Endothelial cell of umbilical vein (primary cell): ENCODE data around the gene TEX44. TPM values are rescaled to one million over a fixed set of nuclear protein-coding genes. Genes with fewer than 3 reads are reported as not detected.

Source experiments
- BruUV-seq: library from RNA; stranded (reverse); fragments of 400-500 nt; replicated peaks from 2 replicates; lab custom pipeline; 2021; lab: Mats Ljungman, UMichigan
- CTCF ChIA-PET: fragments of 300-600, 350-600 bp; sonication (Branson Sonifier 250); formaldehyde crosslinking; loops from one replicate; lab custom pipeline; 2021; ENCODE audit warnings: antibody characterized with exemption, inconsistent platforms; lab: Charles Lee
- POLR2A ChIA-PET: fragments of 300-600, 350-600 bp; sonication (Branson Sonifier 250); formaldehyde crosslinking; loops from one replicate; lab custom pipeline; 2021; ENCODE audit warnings: antibody characterized with exemption, inconsistent platforms; lab: Charles Lee
- DNase-seq: peaks from one replicate; pipeline ENCODE4 v3.0.0-alpha.2; 2011; ENCODE audit warnings: low read depth, low spot score
- FAIRE-seq: peaks from 2 replicates; lab custom pipeline; 2011; peaks lifted over from hg19 to GRCh38; lab: Jason Lieb, UNC
- H2AFZ ChIP-seq: 2 replicates; pipeline ENCODE4 v1.6.0; 2012; ENCODE audit warnings: low read depth, low read length, control low read depth, inconsistent platforms
- H3K27ac ChIP-seq: 2 replicates; pipeline ENCODE4 v1.5.1; 2011; ENCODE audit warnings: low read depth, mild to moderate bottlenecking, control low read depth, low read length, moderate library complexity; ENCODE audit not compliant: insufficient read depth
- H3K27me3 ChIP-seq, 2 experiments: 2 replicates each; pipeline versions ENCODE4 v1.6.0 to v1.6.1; 2011; ENCODE audit warnings: low read length in 2 of 2, mixed read lengths in 1 of 2; ENCODE audit not compliant: control insufficient read depth in 2 of 2, insufficient read depth in 2 of 2
- H3K36me3 ChIP-seq, 2 experiments: 2 replicates in 1 of 2; 3 replicates in 1 of 2; pipeline ENCODE4 v1.5.1; 2011; ENCODE audit warnings: low read length in 2 of 2, mild to moderate bottlenecking in 1 of 2, moderate library complexity in 1 of 2; ENCODE audit not compliant: control insufficient read depth in 2 of 2, insufficient read depth in 2 of 2; ENCODE audit errors: extremely low read depth in 1 of 2
- H3K4me1 ChIP-seq: 3 replicates; pipeline ENCODE4 v1.5.1; 2011; ENCODE audit warnings: mild to moderate bottlenecking, low read length; ENCODE audit not compliant: control insufficient read depth, insufficient read depth; ENCODE audit errors: extremely low read depth
- H3K4me2 ChIP-seq: 2 replicates; pipeline ENCODE4 v1.6.1; 2011; ENCODE audit warnings: low read length, control low read depth, mixed read lengths; ENCODE audit not compliant: insufficient read depth
- H3K4me3 ChIP-seq, 3 experiments: fragments of 200-600 bp in 1 of 3; sonication (generic), shearing (Covaris generic) in 1 of 3; replicated peaks in 1 of 3; 2 replicates each; pipeline ENCODE4 v1.5.1; 2011 to 2016; ENCODE audit warnings: control low read depth in 3 of 3, low read length in 3 of 3, mild to moderate bottlenecking in 2 of 3, inconsistent platforms in 1 of 3, low read depth in 1 of 3, moderate library complexity in 1 of 3; ENCODE audit not compliant: insufficient read depth in 1 of 3
- H3K79me2 ChIP-seq: 2 replicates; pipeline ENCODE4 v1.6.0; 2012; ENCODE audit warnings: low read length, inconsistent platforms; ENCODE audit not compliant: control insufficient read depth, insufficient read depth
- H3K9ac ChIP-seq: replicated peaks from 2 replicates; pipeline ENCODE3; 2011; ENCODE audit warnings: low read length, control low read depth; ENCODE audit not compliant: insufficient read depth; ENCODE audit errors: extremely low read depth
- H3K9me1 ChIP-seq: replicated peaks from 3 replicates; pipeline ENCODE4 v1.6.0; 2011; ENCODE audit warnings: mild to moderate bottlenecking, low read length; ENCODE audit not compliant: control insufficient read depth, insufficient read depth; ENCODE audit errors: extremely low read depth
- H3K9me3 ChIP-seq: replicated peaks from 2 replicates; pipeline ENCODE4 v1.5.1; 2012; ENCODE audit warnings: low read length, inconsistent platforms; ENCODE audit not compliant: control insufficient read depth, insufficient read depth
- H4K20me1 ChIP-seq: replicated peaks from 2 replicates; pipeline ENCODE3; 2011; ENCODE audit warnings: mild to moderate bottlenecking, low read length; ENCODE audit not compliant: control insufficient read depth, insufficient read depth; ENCODE audit errors: extremely low read depth
- EZH2 ChIP-seq: IDR thresholded peaks from 2 replicates; pipeline ENCODE4 v1.6.1; 2012; ENCODE audit warnings: borderline replicate concordance, low read depth, mild to moderate bottlenecking, moderate library complexity, low read length, inconsistent platforms; ENCODE audit not compliant: severe bottlenecking
- FOS ChIP-seq: IDR thresholded peaks from 2 replicates; pipeline ENCODE4 v1.6.1; 2011; ENCODE audit warnings: mild to moderate bottlenecking, low read length, moderate library complexity, borderline replicate concordance; ENCODE audit not compliant: insufficient read depth
- GATA2 ChIP-seq: IDR thresholded peaks from 2 replicates; pipeline ENCODE4 v1.7.0; 2011; ENCODE audit warnings: low read depth, mild to moderate bottlenecking, moderate library complexity, mixed read lengths, low read length; ENCODE audit not compliant: insufficient read length, insufficient read depth
- JUN ChIP-seq: IDR thresholded peaks from 2 replicates; pipeline ENCODE4 v1.6.1; 2011; ENCODE audit warnings: borderline replicate concordance, low read depth; ENCODE audit not compliant: insufficient read length, insufficient read depth
- MAX ChIP-seq: IDR thresholded peaks from 2 replicates; pipeline ENCODE4 v1.6.1; 2011; ENCODE audit not compliant: insufficient read depth, insufficient read length
- MYC ChIP-seq: IDR thresholded peaks from one replicate; pipeline ENCODE4 v1.6.1; 2011; ENCODE audit warnings: mild to moderate bottlenecking, low read depth, low read length
- POLR2A ChIP-seq: IDR thresholded peaks from 2 replicates; pipeline ENCODE4 v1.6.1; 2012; ENCODE audit warnings: low read depth, mild to moderate bottlenecking, control low read depth, low read length
- POLR2AphosphoS5 ChIP-seq: IDR thresholded peaks from 2 replicates; pipeline ENCODE4 v1.6.1; 2012; ENCODE audit warnings: low read depth, mild to moderate bottlenecking, control low read depth, low read length, moderate library complexity; ENCODE audit not compliant: insufficient read depth
- dilution Hi-C: fragments of 300-500 bp; cut with MboI; formaldehyde crosslinking; loops from one replicate; pipeline ENCODE4 v1.15.0; 2019; ENCODE audit warnings: low sequenced_read_pairs; ENCODE audit not compliant: extremely low pct_ligation_motif_present
- intact Hi-C: fragments of 100-400 bp; cut with micrococcal nuclease; formaldehyde crosslinking; loops from one replicate; pipeline ENCODE4 v1.10.0; 2022
- polyA plus RNA-seq, 4 experiments: library from polyadenylated mRNA; depleted of rRNA in 3 of 4; stranded (reverse) in 3 of 4; unstranded in 1 of 4; fragments of >200 nt; gene quantifications; 2 replicates each; pipeline versions ENCODE4 v1.2.1 to v1.2.3, GENCODE V29; 2011 to 2012; ENCODE audit warnings: missing spikeins in 1 of 4
- total RNA-seq: library from RNA; stranded (reverse); gene quantifications from 2 replicates; pipeline ENCODE4 v1.2.3, GENCODE V29; 2021
- TF ChIP-seq, protein P1 (sequence below), 2 donors: IDR thresholded peaks; 1 replicate in 1 of 2; 2 replicates in 1 of 2; pipeline ENCODE4 v1.5.1; 2011; ENCODE audit warnings: low read length in 2 of 2, mild to moderate bottlenecking in 2 of 2, moderate library complexity in 2 of 2, control low read depth in 1 of 2, inconsistent platforms in 1 of 2, low read depth in 1 of 2; ENCODE audit not compliant: insufficient read depth in 1 of 2; ENCODE audit errors: extremely low read depth in 1 of 2

Gene TEX44
- total and polyA plus RNA-seq, 2 donors (not counting 3 experiments of a cell fraction or from before 2014, with no cell fraction given): not detected

DNA sequence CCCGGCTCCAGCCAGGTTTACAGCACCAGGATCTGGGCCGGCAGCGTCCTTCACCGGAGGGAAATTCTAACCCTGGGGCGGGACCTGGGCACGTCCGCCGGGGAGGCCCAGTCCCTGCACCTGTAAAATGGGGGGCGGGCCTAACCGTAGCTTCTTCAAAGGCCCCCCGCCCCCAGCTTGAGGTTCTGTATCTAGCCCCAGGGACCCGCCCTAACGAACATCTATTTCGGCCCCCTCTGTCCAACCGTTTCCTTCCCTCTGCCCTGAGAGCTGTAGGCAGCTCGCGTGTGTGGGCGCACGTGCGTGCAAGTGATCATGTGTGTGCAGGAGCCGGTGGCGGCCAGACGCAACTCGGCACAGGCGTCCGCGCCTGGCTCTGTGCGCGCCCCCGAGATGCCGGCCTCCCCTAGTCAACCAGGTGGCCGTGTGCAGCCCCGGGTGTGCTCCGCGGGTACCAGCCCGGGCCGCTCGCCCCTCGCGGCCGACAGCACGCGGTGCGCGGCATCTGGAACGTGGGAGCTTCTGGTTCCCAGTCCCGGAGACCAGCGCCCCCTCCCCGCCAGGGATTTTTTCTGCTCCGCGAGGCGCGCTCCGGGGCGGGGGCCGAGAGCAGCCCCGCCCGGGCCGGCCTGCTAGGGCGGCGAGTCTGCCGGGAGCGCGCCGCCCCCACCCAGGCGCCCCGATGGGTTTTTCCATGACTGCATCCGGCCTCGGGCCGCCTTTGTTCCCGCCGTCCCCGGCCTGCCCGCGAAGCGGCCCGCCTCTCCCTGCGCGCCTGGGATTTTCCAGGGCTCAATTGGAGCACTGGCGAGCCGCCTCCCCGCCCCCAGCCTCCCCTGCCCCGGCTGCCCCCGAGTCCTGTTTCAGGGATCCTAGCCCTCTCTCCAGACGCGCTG lies 21.2 kb downstream of the TEX44 start:
- no peaks in the 10 kb centered on the region for H4K20me1 ChIP-seq
- intact Hi-C loops (loop anchor here (1.0 kb wide), 2 partner anchors 28 to 48 kb away; no protein-coding TSS in a partner anchor), dilution Hi-C loops (no loop called here)
- H3K79me2 ChIP-seq: no peaks in the 10 kb centered on the region
- peak overlapping the region; percentile 87 for H3K9ac ChIP-seq
- peaks cover 28% of the 10 kb centered on the region for H3K4me1 ChIP-seq
- TSS peak; percentile 28 for BruUV-seq
- H3K9me3 ChIP-seq: no peaks in the 10 kb centered on the region
- no peaks in the 10 kb centered on the region for H3K36me3 ChIP-seq
- peak; percentile 93 for DNase-seq
- peak overlapping the region; percentile 83 for H3K27ac ChIP-seq
- H3K27me3 ChIP-seq: no peaks in the 10 kb centered on the region
- peak overlapping the region; percentile 31 for H3K4me2 ChIP-seq
- peak overlapping the region; percentile 59 for H2AFZ ChIP-seq
- H3K4me3 ChIP-seq: peak overlapping the region in 1 of 3 experiments; percentile 32
- TF ChIP-seq FOS (no peak), MYC (no peak), EZH2 (no peak), POLR2AphosphoS5 (peak; percentile 88), GATA2 (no peak), POLR2A (peak; percentile 29), MAX (peak; percentile 80), JUN (no peak)
- TF ChIP-seq, protein P1, sequence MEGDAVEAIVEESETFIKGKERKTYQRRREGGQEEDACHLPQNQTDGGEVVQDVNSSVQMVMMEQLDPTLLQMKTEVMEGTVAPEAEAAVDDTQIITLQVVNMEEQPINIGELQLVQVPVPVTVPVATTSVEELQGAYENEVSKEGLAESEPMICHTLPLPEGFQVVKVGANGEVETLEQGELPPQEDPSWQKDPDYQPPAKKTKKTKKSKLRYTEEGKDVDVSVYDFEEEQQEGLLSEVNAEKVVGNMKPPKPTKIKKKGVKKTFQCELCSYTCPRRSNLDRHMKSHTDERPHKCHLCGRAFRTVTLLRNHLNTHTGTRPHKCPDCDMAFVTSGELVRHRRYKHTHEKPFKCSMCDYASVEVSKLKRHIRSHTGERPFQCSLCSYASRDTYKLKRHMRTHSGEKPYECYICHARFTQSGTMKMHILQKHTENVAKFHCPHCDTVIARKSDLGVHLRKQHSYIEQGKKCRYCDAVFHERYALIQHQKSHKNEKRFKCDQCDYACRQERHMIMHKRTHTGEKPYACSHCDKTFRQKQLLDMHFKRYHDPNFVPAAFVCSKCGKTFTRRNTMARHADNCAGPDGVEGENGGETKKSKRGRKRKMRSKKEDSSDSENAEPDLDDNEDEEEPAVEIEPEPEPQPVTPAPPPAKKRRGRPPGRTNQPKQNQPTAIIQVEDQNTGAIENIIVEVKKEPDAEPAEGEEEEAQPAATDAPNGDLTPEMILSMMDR (IDR thresholded peaks at IDR 0.05; ENCODE audit: extremely low read depth in 1 of 2, insufficient read depth in 1 of 2, low read depth in 1 of 2, low read length in 2 of 2): peak; percentile 5 to 31
- FAIRE-seq: peak; percentile 77
- no peaks in the 10 kb centered on the region for H3K9me1 ChIP-seq
- CTCF ChIA-PET: interaction anchor here (0.9 to 9.6 kb wide), 10 partner anchors 12 to 101 kb away, joined by 3 to 268 read pairs (median 8); no protein-coding TSS in a partner anchor
- POLR2A ChIA-PET: interaction anchor here (1.0 to 1.7 kb wide), 5 partner anchors 46 to 96 kb away, joined by 3 to 6 read pairs (median 5); partner anchors contain the start of gene PTMA
